Neural cell (in vitro differentiated cells): ENCODE results near the gene NT5C2. TPM values are rescaled to one million over a fixed set of nuclear protein-coding genes. Genes with fewer than 3 reads are reported as not detected.

ENCODE experiments used
- H2AFZ ChIP-seq: fragments of 200-600, 300-800 bp; sonication (generic), shearing (Covaris generic); 2 replicates; pipeline ENCODE4 v1.6.0; 2014; ENCODE audit warnings: low read depth, mild to moderate bottlenecking, antibody characterized with exemption, low read length, moderate library complexity
- H3F3A ChIP-seq: fragments of 200-600 bp; shearing (Covaris generic); 2 replicates; pipeline ENCODE4 v1.6.1; 2016; ENCODE audit warnings: mild to moderate bottlenecking, moderate library complexity, mixed read lengths, antibody characterized with exemption, low read length; ENCODE audit not compliant: insufficient read depth, poor library complexity, severe bottlenecking
- H3K27ac ChIP-seq: fragments of 200-600, 300-800 bp; sonication (generic), shearing (Covaris generic); 2 replicates; pipeline ENCODE4 v1.5.1; 2014; ENCODE audit warnings: mild to moderate bottlenecking, low read length, moderate library complexity
- H3K27me3 ChIP-seq: fragments of 300-800, 200-600 bp; sonication (generic), shearing (Covaris generic); 2 replicates; pipeline ENCODE4 v1.6.0; 2014; ENCODE audit warnings: mild to moderate bottlenecking, low read depth, low read length, moderate library complexity; ENCODE audit not compliant: insufficient read depth
- H3K36me3 ChIP-seq: fragments of 300-800, 200-600 bp; sonication (generic), shearing (Covaris generic); 2 replicates; pipeline ENCODE4 v1.5.1; 2014; ENCODE audit warnings: mild to moderate bottlenecking, antibody characterized with exemption, low read length, moderate library complexity; ENCODE audit not compliant: insufficient read depth
- H3K4me2 ChIP-seq: fragments of 300-800, 200-600 bp; sonication (generic), shearing (Covaris generic); 2 replicates; pipeline ENCODE4 v1.6.0; 2014; ENCODE audit warnings: mild to moderate bottlenecking, low read length
- H3K4me3 ChIP-seq: fragments of 300-800, 200-600 bp; sonication (generic), shearing (Covaris generic); 2 replicates; pipeline ENCODE4 v1.5.1; 2014; ENCODE audit warnings: mild to moderate bottlenecking, low read length, moderate library complexity
- H3K79me2 ChIP-seq: fragments of 200-600 bp; shearing (Covaris generic); replicated peaks from 2 replicates; pipeline ENCODE4 v1.6.0; 2014; ENCODE audit warnings: mild to moderate bottlenecking, low read length, moderate library complexity; ENCODE audit not compliant: insufficient read depth
- H3K9ac ChIP-seq: fragments of 300-800, 200-600 bp; sonication (generic), shearing (Covaris generic); 2 replicates; pipeline ENCODE4 v1.6.1; 2016; ENCODE audit warnings: mild to moderate bottlenecking, low read length, mixed read lengths
- H3K9me2 ChIP-seq: fragments of 200-600 bp; shearing (Covaris generic); 2 replicates; pipeline ENCODE4 v1.6.1; 2016; ENCODE audit warnings: mild to moderate bottlenecking, low read length, mixed read lengths; ENCODE audit not compliant: insufficient read depth
- H3K9me3 ChIP-seq: fragments of 200-600, 300-800 bp; sonication (generic), shearing (Covaris generic); 2 replicates; pipeline ENCODE4 v1.6.1; 2016; ENCODE audit warnings: mild to moderate bottlenecking, mixed run types, low read length, moderate library complexity, mixed read lengths
- H4K20me1 ChIP-seq: fragments of 200-600 bp; shearing (Covaris generic); 2 replicates; pipeline ENCODE4 v1.6.1; 2016; ENCODE audit warnings: mild to moderate bottlenecking, mixed run types; ENCODE audit not compliant: insufficient read depth
- CTCF ChIP-seq: fragments of 450-650 bp; IDR thresholded peaks from 2 replicates; pipeline ENCODE4 v1.5.1; 2014; ENCODE audit warnings: antibody characterized with exemption, mild to moderate bottlenecking, moderate library complexity; ENCODE audit not compliant: poor library complexity, severe bottlenecking
- EP300 ChIP-seq: fragments of 450-650 bp; conservative IDR thresholded peaks from 2 replicates; pipeline ENCODE4 v1.6.1; 2014; ENCODE audit warnings: antibody characterized with exemption, mild to moderate bottlenecking, moderate library complexity; ENCODE audit not compliant: poor library complexity, severe bottlenecking
- EZH2 ChIP-seq: fragments of 200-600, 300-800 bp; shearing (Covaris generic), sonication (generic); IDR thresholded peaks from 2 replicates; pipeline ENCODE4 v1.6.1; 2014; ENCODE audit warnings: antibody characterized with exemption, low read length, borderline replicate concordance, mild to moderate bottlenecking; ENCODE audit not compliant: insufficient read depth, poor library complexity, severe bottlenecking
- MXI1 ChIP-seq: fragments of 450-650 bp; conservative IDR thresholded peaks from 2 replicates; pipeline ENCODE4 v1.6.1; 2014; ENCODE audit warnings: antibody characterized with exemption, mild to moderate bottlenecking; ENCODE audit not compliant: poor library complexity, severe bottlenecking
- POLR2AphosphoS5 ChIP-seq: IDR thresholded peaks from 2 replicates; pipeline ENCODE4 v1.6.1; 2012
- RAD21 ChIP-seq: fragments of 450-650 bp; conservative IDR thresholded peaks from 2 replicates; pipeline ENCODE4 v1.6.1; 2014; ENCODE audit warnings: antibody characterized with exemption, mild to moderate bottlenecking, moderate library complexity
- SMC3 ChIP-seq: fragments of 450-650 bp; conservative IDR thresholded peaks from 2 replicates; pipeline ENCODE4 v1.6.1; 2014; ENCODE audit warnings: antibody characterized with exemption, mild to moderate bottlenecking, moderate library complexity; ENCODE audit not compliant: poor library complexity
- TAF1 ChIP-seq: IDR thresholded peaks from 2 replicates; pipeline ENCODE4 v1.6.1; 2012; ENCODE audit warnings: low read depth
- polyA plus RNA-seq: library from polyadenylated mRNA; depleted of rRNA; stranded (reverse); fragments of >200 nt; gene quantifications from 2 replicates; pipeline ENCODE4 v1.2.3, GENCODE V29; 2014
- TF ChIP-seq, protein P1 (sequence below): IDR thresholded peaks from 2 replicates; pipeline ENCODE4 v1.6.1; 2012; ENCODE audit warnings: borderline replicate concordance

Gene NT5C2
- polyA plus RNA-seq, 1 donor from 2014 or later: 190 TPM

DNA sequence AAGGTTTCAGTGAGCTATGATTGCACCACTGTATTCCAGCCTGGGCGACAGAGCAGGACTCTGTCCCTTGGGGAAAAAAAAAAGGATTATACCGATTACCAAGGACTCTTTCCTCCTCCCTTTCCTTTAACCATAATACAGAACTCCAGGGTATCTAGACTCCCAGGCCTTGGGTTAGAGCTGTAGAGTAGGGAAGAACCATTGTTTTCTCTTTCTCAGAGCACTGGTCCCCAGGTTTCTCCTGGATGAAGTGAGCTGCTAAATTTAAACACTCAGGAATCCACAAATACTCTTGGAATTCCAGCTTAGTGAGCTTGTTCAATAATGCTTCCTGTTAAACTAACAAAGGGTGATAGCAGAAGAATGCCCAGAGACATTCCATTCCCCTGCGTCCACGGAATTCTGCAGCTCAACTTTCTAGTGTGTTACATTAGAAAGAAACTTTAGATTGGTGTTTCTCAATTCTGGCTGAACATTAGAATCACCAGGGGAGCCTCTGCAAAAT is 38.0 kb upstream of the NT5C2 start:
- no peak overlapping the region for H3K4me2 ChIP-seq
- no peak overlapping the region for H2AFZ ChIP-seq
- no peak overlapping the region for H3K9ac ChIP-seq
- H3K9me3 ChIP-seq: no peaks in the 10 kb centered on the region
- no peak for TF ChIP-seq RAD21
- TF ChIP-seq, protein P1, sequence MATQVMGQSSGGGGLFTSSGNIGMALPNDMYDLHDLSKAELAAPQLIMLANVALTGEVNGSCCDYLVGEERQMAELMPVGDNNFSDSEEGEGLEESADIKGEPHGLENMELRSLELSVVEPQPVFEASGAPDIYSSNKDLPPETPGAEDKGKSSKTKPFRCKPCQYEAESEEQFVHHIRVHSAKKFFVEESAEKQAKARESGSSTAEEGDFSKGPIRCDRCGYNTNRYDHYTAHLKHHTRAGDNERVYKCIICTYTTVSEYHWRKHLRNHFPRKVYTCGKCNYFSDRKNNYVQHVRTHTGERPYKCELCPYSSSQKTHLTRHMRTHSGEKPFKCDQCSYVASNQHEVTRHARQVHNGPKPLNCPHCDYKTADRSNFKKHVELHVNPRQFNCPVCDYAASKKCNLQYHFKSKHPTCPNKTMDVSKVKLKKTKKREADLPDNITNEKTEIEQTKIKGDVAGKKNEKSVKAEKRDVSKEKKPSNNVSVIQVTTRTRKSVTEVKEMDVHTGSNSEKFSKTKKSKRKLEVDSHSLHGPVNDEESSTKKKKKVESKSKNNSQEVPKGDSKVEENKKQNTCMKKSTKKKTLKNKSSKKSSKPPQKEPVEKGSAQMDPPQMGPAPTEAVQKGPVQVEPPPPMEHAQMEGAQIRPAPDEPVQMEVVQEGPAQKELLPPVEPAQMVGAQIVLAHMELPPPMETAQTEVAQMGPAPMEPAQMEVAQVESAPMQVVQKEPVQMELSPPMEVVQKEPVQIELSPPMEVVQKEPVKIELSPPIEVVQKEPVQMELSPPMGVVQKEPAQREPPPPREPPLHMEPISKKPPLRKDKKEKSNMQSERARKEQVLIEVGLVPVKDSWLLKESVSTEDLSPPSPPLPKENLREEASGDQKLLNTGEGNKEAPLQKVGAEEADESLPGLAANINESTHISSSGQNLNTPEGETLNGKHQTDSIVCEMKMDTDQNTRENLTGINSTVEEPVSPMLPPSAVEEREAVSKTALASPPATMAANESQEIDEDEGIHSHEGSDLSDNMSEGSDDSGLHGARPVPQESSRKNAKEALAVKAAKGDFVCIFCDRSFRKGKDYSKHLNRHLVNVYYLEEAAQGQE: no peak
- no peak for TF ChIP-seq EZH2
- TF ChIP-seq POLR2AphosphoS5: no peak
- TF ChIP-seq SMC3: no peak
- TF ChIP-seq TAF1: no peak
- no peak for TF ChIP-seq MXI1
- no peak for TF ChIP-seq EP300
- TF ChIP-seq CTCF: no peak
- no peaks in the 10 kb centered on the region for H4K20me1 ChIP-seq
- no peaks in the 10 kb centered on the region for H3K36me3 ChIP-seq
- no peak overlapping the region for H3K4me3 ChIP-seq
- no peaks in the 10 kb centered on the region for H3K27me3 ChIP-seq
- H3K79me2 ChIP-seq: no peaks in the 10 kb centered on the region
- no peak overlapping the region for H3K27ac ChIP-seq
- no peaks in the 10 kb centered on the region for H3K9me2 ChIP-seq
- H3F3A ChIP-seq: no peaks in the 10 kb centered on the region

GRCh38 chr10:103227416-103227815 is 34.3 kb upstream of the NT5C2 start:
- Histone ChIP-seq H2AFZ (no peak overlapping the region), H3K36me3 (no peaks in the 10 kb centered on the region), H3K79me2 (no peaks in the 10 kb centered on the region), H3K27me3 (no peaks in the 10 kb centered on the region), H4K20me1 (no peaks in the 10 kb centered on the region), H3K9me3 (peaks cover 6% of the 10 kb centered on the region), H3K9ac (no peak overlapping the region), H3K4me2 (no peak overlapping the region), H3K9me2 (no peaks in the 10 kb centered on the region), H3K27ac (no peak overlapping the region), H3K4me3 (no peak overlapping the region), H3F3A (no peaks in the 10 kb centered on the region)
- no peak for TF ChIP-seq TAF1
- TF ChIP-seq, protein P1: no peak
- TF ChIP-seq POLR2AphosphoS5: no peak
- no peak for TF ChIP-seq EZH2
- no peak for TF ChIP-seq SMC3
- TF ChIP-seq EP300: no peak
- TF ChIP-seq CTCF: no peak
- no peak for TF ChIP-seq MXI1
- TF ChIP-seq RAD21: no peak
